ENCODE data around the gene STXBP1.

- TF ChIP-seq EZH2 (IDR thresholded peaks at IDR 0.05; ENCODE audit: insufficient read depth, poor library complexity, severe bottlenecking) (no peak), EZH2phosphoT487 (IDR thresholded peaks at IDR 0.05; ENCODE audit: insufficient read depth, low read depth) (no peak)
These were observed 81.6 kb downstream of the STXBP1 start for GRCh38 chr9:127693697-127694096.

All from GM23248 (cell line).